Gastrocnemius medialis (tissue), 4 donors: ENCODE results near the gene ITGA4.

Source experiments
- POLR2A ChIP-seq, 2 donors: fragments of 450-650 bp; IDR thresholded peaks; one replicate each; pipeline ENCODE4 v1.6.1; 2017; ENCODE audit warnings: antibody characterized with exemption in 2 of 2, mild to moderate bottlenecking in 2 of 2, moderate library complexity in 2 of 2
- TF ChIP-seq, protein P1 (sequence below), 5 experiments: fragments of 450-650 bp in 3 of 5; fragments of 200-600 bp in 2 of 5; sonication (generic) in 2 of 5; IDR thresholded peaks in 4 of 5; conservative IDR thresholded peaks in 1 of 5; 1 replicate in 4 of 5; 2 replicates in 1 of 5; pipeline ENCODE4 v1.5.1; 2016 to 2019; ENCODE audit warnings: antibody characterized with exemption in 5 of 5, mild to moderate bottlenecking in 3 of 5, moderate library complexity in 3 of 5

DNA sequence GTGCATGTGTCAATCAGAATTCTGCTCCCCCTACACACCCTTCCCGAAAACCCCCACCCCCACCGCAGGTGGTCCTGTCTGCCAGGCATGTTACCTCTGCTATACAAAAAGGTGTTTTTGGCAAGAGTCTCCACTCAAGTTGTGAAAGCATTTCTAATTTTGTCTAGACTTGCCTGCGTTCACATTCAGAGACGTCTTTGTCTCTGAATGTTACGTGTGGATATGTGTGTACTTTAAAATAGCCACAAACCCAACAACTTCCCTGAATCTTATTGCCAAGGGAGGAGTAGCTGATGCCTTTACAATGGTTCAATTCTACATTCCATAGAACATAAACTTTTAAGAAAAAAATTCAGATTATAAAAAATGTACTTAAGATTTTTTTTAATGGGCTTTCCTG, 66.6 kb downstream of the ITGA4 start:
- TF ChIP-seq, protein P1, sequence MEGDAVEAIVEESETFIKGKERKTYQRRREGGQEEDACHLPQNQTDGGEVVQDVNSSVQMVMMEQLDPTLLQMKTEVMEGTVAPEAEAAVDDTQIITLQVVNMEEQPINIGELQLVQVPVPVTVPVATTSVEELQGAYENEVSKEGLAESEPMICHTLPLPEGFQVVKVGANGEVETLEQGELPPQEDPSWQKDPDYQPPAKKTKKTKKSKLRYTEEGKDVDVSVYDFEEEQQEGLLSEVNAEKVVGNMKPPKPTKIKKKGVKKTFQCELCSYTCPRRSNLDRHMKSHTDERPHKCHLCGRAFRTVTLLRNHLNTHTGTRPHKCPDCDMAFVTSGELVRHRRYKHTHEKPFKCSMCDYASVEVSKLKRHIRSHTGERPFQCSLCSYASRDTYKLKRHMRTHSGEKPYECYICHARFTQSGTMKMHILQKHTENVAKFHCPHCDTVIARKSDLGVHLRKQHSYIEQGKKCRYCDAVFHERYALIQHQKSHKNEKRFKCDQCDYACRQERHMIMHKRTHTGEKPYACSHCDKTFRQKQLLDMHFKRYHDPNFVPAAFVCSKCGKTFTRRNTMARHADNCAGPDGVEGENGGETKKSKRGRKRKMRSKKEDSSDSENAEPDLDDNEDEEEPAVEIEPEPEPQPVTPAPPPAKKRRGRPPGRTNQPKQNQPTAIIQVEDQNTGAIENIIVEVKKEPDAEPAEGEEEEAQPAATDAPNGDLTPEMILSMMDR (IDR thresholded peaks at IDR 0.05 in 4 of 5, conservative IDR thresholded peaks at IDR 0.05 in 1 of 5), result no peak
- TF ChIP-seq POLR2A (IDR thresholded peaks at IDR 0.05), result no peak
